Loucy (cell line): ENCODE data around the gene ADD1.
A peak's percentile ranks its signal among the peaks of the same experiment; 100 is the strongest.

Experiments
- H2AFZ ChIP-seq: fragments of 200-600 bp; sonication (generic); 2 replicates; pipeline ENCODE4 v1.6.0; 2016; ENCODE audit warnings: antibody characterized with exemption, mild to moderate bottlenecking, low read length, moderate library complexity
- H3F3A ChIP-seq: fragments of 200-600 bp; 2 replicates; pipeline ENCODE4 v1.6.0; 2016; ENCODE audit warnings: antibody characterized with exemption, low read depth, mild to moderate bottlenecking
- H3K27me3 ChIP-seq: fragments of 200-600 bp; sonication (generic); 2 replicates; pipeline ENCODE4 v1.6.1; 2014; ENCODE audit warnings: low read length, mild to moderate bottlenecking; ENCODE audit not compliant: insufficient read depth, poor library complexity, severe bottlenecking
- H3K36me3 ChIP-seq: fragments of 200-600 bp; sonication (generic); 2 replicates; pipeline ENCODE4 v1.6.1; 2016; ENCODE audit warnings: low read length; ENCODE audit not compliant: insufficient read depth
- H3K4me1 ChIP-seq: fragments of 200-600 bp; sonication (generic); 2 replicates; pipeline ENCODE4 v1.5.1; 2014; ENCODE audit warnings: low read length, mild to moderate bottlenecking; ENCODE audit not compliant: insufficient read depth, poor library complexity, severe bottlenecking
- H3K4me2 ChIP-seq: fragments of 200-600 bp; sonication (generic); 2 replicates; pipeline ENCODE4 v1.6.0; 2014; ENCODE audit warnings: antibody characterized with exemption, low read length, low read depth, mild to moderate bottlenecking; ENCODE audit not compliant: poor library complexity, severe bottlenecking
- H3K4me3 ChIP-seq: fragments of 200-600 bp; sonication (generic); 2 replicates; pipeline ENCODE4 v1.5.1; 2014; ENCODE audit warnings: low read length, mild to moderate bottlenecking, mixed read lengths; ENCODE audit not compliant: poor library complexity, severe bottlenecking
- H3K79me2 ChIP-seq: fragments of 200-600 bp; sonication (generic); 2 replicates; pipeline ENCODE4 v1.6.1; 2014; ENCODE audit warnings: low read length; ENCODE audit not compliant: insufficient read depth
- H3K9ac ChIP-seq: fragments of 200-600 bp; sonication (generic); 2 replicates; pipeline ENCODE4 v1.6.0; 2014; ENCODE audit warnings: mild to moderate bottlenecking, low read depth, low read length, moderate library complexity; ENCODE audit not compliant: poor library complexity, severe bottlenecking
- H3K9me2 ChIP-seq: fragments of 200-600 bp; sonication (generic); replicated peaks from 2 replicates; pipeline ENCODE4 v1.6.1; 2016; ENCODE audit warnings: low read depth, low read length, mixed read lengths
- H3K9me3 ChIP-seq: fragments of 200-600 bp; sonication (generic); 2 replicates; pipeline ENCODE4 v1.6.1; 2014; ENCODE audit warnings: mild to moderate bottlenecking, antibody characterized with exemption, low read length, low read depth; ENCODE audit not compliant: insufficient read depth
- H4K20me1 ChIP-seq: fragments of 200-600 bp; sonication (generic); 2 replicates; pipeline ENCODE4 v1.6.0; 2014; ENCODE audit warnings: antibody characterized with exemption, low read length, mild to moderate bottlenecking; ENCODE audit not compliant: insufficient read depth, poor library complexity, severe bottlenecking
- CTCF ChIP-seq: fragments of 200-600 bp; sonication (generic); conservative IDR thresholded peaks from 2 replicates; pipeline ENCODE4 v1.5.1; 2014; ENCODE audit warnings: mild to moderate bottlenecking, antibody characterized with exemption, low read length
- EZH2phosphoT487 ChIP-seq: fragments of 200-600 bp; IDR thresholded peaks from 2 replicates; pipeline ENCODE4 v1.6.1; 2018; ENCODE audit warnings: antibody characterized with exemption, mild to moderate bottlenecking, moderate library complexity, borderline replicate concordance

The ADD1 gene

GRCh38 chr4:2816401-2816954 is 27.2 kb upstream of the ADD1 start:
- Histone ChIP-seq H3K27me3 (no peaks in the 10 kb centered on the region), H3K4me2 (peak overlapping the region; percentile 91), H3K4me1 (peaks cover 68% of the 10 kb centered on the region), H3K36me3 (peaks cover 4% of the 10 kb centered on the region; the same call in 1 of the 2 replicates), H2AFZ (no peak overlapping the region), H3F3A (peaks cover 4% of the 10 kb centered on the region; the same call in 1 of the 2 replicates), H3K9me3 (no peaks in the 10 kb centered on the region), H3K4me3 (peak overlapping the region; percentile 72), H3K9me2 (no peaks in the 10 kb centered on the region), H3K79me2 (peaks cover 92% of the 10 kb centered on the region), H4K20me1 (peaks cover 68% of the 10 kb centered on the region), H3K9ac (peak overlapping the region; percentile 56)
- TF ChIP-seq EZH2phosphoT487: no peak
- no peak for TF ChIP-seq CTCF

- H2AFZ ChIP-seq: no peak overlapping the region
- H3K4me2 ChIP-seq: peak overlapping the region; percentile 91
- peaks cover 93% of the 10 kb centered on the region for H3K79me2 ChIP-seq
- no peaks in the 10 kb centered on the region for H3K9me2 ChIP-seq
- H3F3A ChIP-seq: peaks cover 4% of the 10 kb centered on the region; the same call in 1 of the 2 replicates
- H3K9me3 ChIP-seq: no peaks in the 10 kb centered on the region
- H3K36me3 ChIP-seq: peaks cover 5% of the 10 kb centered on the region; the same call in 1 of the 2 replicates
- H4K20me1 ChIP-seq: peaks cover 69% of the 10 kb centered on the region
- peak overlapping the region; percentile 56 for H3K9ac ChIP-seq
- H3K4me3 ChIP-seq: peak overlapping the region; percentile 72
- no peaks in the 10 kb centered on the region for H3K27me3 ChIP-seq
- H3K4me1 ChIP-seq: peaks cover 64% of the 10 kb centered on the region
- TF ChIP-seq EZH2phosphoT487: no peak
- no peak for TF ChIP-seq CTCF
Observed at GRCh38 chr4:2817137-2817536, 26.5 kb upstream of the ADD1 start.

GRCh38 chr4:2817701-2818350 is 25.8 kb upstream of the ADD1 start:
- H3K9me2 ChIP-seq: no peaks in the 10 kb centered on the region
- peak overlapping the region; percentile 86 for H3K9ac ChIP-seq
- no peak for TF ChIP-seq EZH2phosphoT487
- TF ChIP-seq CTCF: no peak
- H3K4me1 ChIP-seq: peaks cover 64% of the 10 kb centered on the region
- peaks cover 4% of the 10 kb centered on the region; the same call in 1 of the 2 replicates for H3F3A ChIP-seq
- H3K27me3 ChIP-seq: no peaks in the 10 kb centered on the region
- H3K4me3 ChIP-seq: peak overlapping the region; percentile 84
- H3K36me3 ChIP-seq: peaks cover 9% of the 10 kb centered on the region; the same call in 1 of the 2 replicates
- H2AFZ ChIP-seq: no peak overlapping the region
- H3K79me2 ChIP-seq: peaks cover 86% of the 10 kb centered on the region
- H3K9me3 ChIP-seq: no peaks in the 10 kb centered on the region
- peak overlapping the region; percentile 91 for H3K4me2 ChIP-seq
- peaks cover 69% of the 10 kb centered on the region for H4K20me1 ChIP-seq
